GM21447 (cell line): ENCODE measurements around the gene HAUS6.
"Not testable (repeated sequence)": the region's sequence is repeated elsewhere in the genome, so short reads cannot be mapped to it uniquely, and the experiment has no call there.

Experiments
- ATAC-seq: cut with Tn5 transposase; IDR thresholded peaks from one replicate; pipeline ENCODE4 v1.9.1; 2021; ENCODE audit not compliant: unreplicated experiment

The HAUS6 gene

DNA sequence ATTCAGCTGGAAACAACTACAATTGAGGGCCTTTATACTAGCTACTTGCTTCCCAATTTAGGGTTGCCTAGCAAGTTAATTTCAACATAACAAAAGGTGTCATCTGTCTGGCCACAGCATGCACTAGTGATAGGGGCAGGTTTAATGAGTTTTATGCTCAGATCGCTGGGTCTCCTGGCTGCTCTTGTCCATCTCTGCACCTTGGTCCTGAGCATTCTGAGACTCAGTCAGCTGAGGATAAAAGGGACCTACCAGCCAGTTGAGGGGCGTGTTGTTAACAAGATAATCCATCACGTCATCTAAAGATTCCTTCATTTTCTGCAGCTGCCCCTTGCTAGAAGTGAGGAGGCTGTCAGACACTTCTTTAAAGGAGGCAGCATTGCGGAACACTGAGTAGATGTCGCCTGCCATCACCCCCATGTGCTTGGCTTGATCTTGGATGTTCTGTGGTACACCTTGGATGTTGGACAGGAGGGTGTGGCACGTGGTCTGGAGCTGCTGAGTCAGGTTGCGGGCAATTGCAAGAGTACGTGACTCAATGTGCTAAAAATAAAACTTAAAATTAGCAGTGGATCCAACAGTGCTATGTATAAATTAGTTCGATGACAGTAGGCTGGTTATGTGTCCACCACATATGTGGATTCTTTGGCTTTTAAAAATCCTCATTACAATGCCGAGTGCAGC is 13.5 kb upstream of the HAUS6 start:
- no peak for ATAC-seq

DNA sequence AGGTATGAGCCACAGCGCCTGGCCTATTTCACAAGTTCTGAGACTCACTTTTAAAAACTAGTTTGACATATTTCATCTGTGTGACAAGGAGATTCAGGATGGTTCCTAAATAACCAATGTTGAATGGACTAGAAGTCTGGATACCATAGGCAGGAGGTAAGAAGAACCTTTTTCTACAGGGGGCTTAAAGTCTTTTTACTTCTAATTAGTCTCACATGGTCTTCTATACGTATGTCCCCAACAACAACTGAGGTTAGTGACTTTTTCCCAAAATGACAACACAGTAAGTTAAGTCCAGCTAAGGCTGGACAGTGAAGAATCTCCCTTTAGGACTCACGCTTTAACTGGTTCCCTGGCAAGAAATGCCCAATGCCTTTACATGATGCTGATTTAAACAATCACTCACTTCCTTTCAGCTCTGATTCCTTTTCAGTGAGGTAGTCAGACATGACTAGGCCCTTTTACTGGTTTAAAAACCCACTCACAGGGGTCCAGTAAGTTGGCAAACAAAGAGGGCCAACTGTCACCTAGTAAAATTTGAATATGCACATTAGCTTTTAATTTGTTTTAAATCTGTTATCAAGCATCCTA is 12.1 kb upstream of the HAUS6 start:
- no peak for ATAC-seq

DNA sequence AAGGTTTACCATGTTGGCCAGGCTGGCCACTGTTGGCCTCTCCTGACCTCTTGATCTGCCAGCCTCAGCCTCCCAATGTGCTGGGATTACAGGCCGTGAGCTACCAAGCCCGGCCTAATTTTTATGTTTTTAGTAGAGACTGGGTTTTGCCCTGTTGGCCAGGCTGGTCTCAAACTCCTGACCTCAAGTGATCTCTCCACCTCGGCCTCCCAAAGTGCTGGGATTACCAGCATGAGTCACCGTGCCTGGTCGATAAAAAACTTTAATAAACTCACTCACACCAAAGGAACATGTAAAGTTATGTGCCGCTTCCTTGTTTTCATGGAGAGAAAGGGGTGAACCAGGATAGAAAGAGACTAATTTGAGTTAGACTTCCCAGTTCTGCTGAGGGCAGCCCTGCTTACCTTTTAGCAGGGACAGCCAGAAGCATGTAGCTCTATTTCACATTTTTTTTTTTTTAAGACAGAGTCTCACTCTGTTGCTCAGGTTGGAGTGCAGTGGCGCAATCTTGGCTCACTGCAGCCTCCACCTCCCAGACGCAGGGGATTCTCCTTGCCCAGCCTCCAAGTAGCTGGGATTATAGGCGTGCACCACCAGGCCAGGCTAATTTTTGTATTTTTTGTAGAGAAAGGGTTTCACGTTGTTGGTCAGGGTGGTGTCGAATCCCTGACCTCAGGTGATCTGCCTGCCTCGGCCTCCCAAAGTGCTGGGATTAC is 11.4 kb upstream of the HAUS6 start:
- ATAC-seq: no peak

DNA sequence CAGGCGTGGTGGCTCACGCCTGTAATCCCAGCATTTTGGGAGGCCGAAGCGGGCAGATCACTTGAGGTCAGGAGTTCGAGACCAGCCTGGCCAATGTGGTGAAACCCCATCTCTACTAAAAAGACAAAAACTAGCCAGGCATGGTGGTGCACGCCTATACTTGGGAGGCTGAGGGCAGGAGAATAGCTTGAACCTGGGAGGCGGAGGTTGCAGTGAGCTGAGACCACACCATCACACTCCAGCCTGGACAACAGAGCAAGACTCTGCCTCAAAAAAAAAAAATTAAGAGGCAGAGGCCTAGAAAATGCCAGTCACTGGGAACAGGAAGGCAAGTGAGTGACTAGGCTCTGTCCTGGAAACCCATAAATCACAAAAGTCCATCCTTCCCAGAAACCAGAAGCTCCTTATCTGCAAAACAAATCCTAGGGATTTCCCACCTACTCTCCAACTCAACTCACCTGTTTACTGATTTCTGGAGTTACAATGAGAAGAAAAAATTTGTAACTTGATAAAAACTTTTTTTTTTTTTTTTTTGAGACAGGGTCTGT is 10.4 kb upstream of the HAUS6 start:
- ATAC-seq: not testable (repeated sequence)

DNA sequence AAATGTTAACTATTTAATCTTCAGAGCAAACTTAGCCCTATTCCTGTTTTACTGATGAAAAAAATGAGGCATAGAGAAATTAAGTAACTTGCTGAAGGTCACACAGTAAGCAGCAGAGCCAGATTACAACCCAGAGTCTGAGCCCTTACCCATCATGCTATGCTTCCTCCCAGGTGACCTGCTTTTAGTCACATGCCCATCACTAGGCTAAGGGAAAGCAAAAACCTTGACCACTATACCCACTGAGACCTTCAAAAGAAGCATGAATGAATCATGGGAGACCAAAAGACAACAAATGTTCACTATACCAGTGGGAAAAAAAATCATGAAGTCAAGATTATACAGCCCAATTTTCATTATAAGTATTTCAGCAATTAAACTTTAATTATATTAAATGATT is 5.3 kb upstream of the HAUS6 start:
- ATAC-seq: no peak

DNA sequence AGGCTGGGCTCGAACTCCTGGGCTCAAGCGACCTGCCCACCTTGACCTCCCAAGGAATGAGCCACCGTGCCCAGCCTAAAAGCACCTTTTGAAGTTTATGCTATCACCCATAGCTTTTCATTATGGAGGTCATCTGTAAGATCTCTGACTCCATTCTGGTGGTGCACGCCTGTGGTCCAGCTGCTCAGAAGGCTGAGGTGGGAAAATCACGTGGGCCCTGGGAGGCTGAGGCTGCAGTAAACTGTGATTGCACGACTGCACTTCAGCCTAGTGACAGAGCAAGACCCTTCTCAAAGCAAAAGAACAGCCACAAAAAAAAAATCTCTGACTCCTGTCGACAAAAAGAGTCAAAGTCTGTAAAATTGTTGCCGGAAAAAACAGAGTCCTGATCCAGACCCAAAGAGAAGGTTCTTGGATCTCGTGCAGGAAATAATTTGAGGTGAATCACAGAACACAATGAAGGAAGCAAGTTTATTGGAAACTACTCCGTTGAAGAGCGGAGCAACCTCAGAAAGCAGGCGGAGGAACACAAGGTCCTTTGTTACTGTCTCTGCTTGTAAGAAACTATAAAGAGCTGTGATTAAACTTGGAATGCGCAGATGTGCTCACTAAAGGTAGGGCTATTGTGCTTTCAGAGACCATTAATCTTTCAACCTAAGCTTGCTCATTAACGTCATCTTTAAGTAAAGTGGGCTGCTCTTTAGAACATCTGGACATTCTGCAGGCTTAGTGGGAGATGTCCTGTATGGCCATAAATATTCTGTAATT is 2.0 kb upstream of the HAUS6 start:
- no peak for ATAC-seq

DNA sequence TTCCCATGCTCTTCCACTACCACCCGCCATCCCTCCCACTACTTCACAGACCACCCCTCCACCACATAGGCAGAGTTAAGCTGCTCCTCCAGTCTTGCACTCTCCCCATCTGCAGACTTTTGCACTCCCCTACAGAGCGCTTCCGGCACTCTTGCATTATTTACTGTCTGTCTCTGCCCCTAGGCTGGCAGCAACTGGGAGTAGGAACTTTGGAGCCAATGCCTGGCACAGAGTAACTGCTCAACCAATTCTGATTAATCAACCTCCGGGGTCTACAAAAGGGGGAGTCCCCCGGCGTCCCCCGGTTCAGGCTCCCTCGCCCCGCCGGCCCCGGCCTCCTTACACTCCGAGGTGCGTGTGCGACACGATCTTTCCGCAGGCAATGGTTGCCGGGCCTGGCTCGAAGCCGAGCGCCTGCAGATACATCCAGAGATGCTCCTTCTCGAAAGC is 498 bp downstream of the HAUS6 start:
- peak; percentile 34 for ATAC-seq

DNA sequence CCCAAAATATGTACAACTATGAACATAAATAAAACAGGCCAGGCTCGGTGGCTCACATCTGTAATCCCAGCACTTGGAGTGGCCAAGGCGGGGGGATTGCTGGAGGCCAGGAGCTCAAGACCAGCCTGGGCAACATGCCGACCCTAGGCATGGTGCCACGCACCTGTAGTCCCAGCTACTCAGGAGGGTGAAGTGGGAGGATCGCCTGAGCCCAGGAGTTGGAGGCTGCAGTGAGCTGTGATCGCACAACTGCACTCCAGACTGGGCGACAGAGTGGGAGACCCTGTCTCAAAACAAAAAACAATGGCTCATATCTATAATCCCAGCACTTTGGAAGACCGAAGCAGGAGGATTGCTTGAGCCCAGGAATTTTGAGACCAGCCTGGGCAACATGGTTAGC is 1.5 kb downstream of the HAUS6 start:
- no peak for ATAC-seq

DNA sequence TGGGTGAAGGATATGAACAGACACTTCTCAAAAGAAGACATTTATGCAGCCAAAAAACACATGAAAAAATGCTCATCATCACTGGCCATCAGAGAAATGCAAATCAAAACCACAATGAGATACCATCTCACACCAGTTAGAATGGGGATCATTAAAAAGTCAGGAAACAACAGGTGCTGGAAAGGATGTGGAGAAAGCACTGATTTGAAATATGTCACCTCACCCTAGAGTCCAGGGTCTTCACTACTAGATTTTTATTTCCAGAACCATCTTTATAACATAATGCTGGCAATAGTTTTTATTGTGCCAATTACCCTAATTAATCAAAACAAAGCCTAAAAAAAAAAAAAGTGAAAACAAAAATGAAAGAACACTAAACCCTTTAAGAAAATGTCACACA is 5.3 kb downstream of the HAUS6 start:
- ATAC-seq: not testable (repeated sequence)

DNA sequence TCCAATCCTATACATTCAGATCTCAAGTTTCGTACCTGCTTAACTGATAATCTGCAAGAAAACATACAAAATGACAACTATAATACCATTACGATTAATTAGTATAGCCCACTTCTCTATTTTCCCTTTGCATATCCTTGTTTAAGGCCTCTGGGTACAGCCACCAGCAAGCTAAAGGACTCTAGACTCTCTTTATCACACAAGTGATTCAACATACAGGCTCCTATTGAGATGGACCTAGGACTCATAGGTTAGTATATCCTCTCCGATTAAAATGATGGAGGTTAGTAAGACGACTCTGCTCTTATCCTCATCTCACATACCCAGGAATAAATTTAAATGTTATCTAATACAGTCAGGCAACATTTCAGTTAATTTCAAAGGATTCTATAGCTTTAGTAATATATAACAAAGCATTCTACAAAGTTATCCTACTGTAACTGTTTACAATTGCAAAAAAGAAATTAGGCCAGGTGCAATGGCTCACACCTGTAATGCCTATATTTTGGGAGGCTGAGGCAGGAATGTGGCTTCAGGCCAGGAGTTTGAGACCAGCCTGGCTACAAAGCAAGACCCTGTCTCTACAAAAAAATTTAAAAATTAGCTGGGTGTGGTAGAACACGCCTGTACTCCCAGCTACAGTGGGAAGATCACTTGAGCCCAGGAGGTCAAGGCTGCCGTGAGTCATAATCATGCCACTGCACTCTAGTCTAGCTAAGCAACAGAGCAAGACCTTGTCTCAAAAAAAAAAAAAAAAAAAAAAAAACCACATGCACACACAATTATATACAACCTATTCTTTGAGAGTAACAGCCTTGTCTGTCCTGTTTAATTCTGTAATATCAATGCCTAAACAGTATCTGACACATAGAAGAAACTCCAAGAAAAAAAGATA is 15.4 kb downstream of the HAUS6 start:
- no peak for ATAC-seq

DNA sequence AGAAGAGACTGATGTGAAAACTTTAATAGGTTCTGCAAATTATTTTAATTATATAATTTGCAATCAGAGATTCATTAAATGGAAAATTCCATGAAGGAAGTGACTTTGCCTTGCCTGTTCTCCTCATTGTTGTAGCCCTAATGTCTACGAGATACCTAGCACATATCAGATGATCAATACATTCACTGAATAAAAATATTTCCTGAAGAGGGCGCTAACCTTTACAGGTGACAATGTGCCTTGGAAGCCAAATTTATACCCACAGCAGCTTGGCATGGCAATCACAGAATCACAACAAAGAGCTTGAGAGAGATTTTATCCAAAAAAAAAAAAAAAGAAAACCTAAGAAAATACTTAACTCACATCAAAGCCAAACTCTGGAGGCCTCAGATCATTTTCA is 17.4 kb downstream of the HAUS6 start:
- ATAC-seq: peak; percentile 87

DNA sequence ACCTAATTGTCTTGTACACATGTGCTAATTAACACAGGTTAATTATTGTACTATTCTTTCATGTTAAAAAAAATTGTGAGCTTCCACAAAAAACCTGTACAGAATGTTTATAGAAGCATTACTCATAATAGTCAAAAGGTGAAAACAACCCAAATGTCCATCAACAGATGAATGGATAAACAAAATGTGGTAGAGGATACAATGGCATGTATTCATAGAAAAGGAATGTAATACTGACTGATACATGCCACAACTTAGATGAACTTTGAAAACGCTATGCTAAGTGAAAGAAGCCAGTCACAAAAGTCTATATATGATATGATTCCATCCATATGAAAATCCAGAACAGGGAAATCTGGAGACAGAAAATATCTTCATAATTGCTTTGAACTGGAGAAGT is 27.9 kb downstream of the HAUS6 start:
- no peak for ATAC-seq

DNA sequence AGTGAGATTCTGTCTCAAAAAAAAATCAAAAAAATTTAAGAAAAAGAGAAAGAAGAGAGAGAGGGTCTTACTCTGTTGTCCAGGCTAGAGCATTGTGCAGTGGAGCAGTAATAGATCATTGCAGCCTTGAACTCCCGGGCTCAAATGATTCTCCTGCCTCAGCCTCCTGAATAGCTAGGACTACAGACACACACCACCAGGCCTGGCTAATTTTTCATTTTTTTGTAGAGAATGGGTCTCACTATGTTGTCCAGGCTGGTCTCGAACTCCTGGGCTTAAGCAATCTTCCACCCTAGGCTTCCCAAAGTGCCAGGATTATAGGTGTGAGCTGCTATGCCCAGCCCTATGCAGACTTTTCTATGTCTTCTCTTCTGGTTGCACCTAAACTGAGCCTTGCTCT is 28.5 kb downstream of the HAUS6 start:
- no peak for ATAC-seq

DNA sequence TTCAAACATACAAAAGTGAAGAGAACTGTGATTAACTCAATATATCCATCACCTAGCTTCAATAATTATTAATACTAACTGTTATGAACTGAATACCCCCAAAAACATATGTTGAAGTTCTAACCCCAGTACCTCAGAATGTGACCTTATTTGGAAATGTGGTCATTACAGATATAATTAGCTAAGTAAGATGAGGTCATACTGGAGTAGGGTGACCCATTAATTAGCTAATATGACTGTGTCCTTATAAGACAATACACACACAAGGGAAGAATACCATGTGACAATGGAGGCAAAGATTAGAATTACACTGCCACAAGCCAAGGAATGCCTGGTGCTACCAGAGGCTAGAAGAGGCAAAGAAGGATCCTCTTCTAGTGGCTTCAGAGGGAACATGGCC is 45.7 kb downstream of the HAUS6 start:
- ATAC-seq: no peak

DNA sequence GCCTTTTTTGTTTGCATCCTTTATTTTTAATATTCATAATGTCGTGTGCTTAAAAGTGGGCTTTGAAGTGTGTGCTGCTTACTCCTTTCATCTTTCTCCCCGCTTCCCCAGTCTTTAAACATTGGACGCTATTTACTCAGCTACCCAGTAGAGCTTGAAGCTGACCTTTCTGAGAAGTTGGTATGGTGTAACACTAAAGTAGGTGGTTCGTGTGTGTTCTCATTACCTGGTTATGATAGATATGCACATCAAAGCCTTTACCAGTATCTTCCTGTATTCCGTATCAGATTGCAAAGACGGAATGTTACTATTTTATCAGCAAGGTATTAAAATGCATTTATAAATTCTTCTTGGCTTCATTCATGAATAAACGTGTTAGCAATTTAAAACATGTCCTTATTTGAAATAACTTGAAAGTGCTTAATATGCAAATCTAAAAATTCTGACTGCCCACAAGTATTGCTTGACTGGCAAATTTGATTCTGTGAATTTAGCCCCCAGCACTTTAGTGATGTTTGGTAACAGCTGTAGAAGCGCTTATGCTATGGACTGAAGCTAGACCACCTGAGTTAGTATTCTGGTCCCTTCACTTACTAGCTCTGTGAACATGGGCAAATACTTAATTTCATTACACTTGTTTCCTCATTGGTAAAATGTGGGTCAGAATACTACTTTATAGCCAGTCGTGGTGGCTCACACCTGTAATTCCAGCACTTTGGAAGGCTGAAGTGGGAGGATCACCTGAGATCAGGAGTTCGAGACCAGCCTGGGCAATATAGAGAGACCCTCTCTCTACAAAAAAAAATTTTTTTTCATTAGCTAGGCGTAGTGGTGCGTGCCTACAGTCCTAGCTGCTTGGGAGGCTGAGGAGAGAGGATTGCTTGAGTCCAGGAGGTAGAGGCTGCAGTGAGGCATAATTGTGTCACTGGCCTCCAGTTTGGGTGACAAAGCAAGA is 51.8 kb downstream of the HAUS6 start:
- no peak for ATAC-seq

DNA sequence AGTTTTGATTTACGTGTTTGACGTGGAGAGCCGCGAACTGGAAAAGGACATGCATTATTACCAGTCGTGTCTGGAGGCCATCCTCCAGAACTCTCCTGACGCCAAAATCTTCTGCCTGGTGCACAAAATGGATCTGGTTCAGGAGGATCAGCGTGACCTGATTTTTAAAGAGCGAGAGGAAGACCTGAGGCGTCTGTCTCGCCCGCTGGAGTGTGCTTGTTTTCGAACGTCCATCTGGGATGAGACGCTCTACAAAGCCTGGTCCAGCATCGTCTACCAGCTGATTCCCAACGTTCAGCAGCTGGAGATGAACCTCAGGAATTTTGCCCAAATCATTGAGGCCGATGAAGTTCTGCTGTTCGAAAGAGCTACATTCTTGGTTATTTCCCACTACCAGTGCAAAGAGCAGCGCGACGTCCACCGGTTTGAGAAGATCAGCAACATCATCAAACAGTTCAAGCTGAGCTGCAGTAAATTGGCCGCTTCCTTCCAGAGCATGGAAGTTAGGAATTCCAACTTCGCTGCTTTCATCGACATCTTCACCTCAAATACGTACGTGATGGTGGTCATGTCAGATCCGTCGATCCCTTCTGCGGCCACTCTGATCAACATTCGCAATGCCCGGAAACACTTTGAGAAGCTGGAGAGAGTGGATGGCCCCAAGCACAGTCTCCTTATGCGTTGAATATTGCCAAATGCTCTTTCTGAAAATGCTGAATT is 52.6 kb downstream of the HAUS6 start:
- ATAC-seq: no peak

DNA sequence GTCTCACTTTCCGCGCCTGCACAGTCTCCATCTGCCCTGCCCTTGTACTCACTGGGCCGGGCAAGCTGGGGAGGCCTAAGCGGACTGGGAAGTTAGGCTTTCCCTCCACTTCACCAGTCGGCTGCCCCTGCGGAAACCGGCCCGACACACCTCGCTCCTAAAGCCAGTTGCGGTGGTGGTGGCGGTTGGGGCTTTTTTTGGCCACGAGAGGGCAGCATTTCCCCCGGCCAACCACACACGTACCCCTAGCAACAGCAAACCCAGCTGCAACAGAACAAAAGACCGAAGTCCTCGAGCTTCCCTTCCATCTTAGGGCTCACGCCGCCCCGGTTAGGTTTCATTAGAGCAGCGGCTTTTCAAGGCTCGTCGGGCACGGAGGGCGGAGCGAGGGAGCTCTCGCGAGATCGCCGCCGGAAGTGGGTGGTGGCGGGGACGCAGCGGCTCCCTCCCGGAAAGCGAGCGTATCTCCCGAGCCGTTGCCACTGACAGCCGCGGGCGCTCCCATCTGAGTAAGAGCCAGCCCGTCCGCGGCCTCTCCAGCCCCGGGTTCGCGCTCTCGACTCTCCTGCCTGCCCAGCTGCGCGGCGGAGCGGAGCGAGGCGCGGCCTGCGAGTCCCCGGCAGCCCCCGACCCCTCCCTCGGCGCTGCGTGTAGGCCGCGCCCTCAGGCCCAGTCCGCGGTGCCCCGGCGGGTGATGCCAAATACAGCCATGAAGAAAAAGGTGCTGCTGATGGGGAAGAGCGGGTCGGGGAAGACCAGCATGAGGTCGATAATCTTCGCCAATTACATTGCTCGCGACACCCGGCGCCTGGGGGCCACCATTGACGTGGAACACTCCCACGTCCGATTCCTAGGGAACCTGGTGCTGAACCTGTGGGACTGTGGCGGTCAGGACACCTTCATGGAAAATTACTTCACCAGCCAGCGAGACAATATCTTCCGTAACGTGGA is 53.5 kb downstream of the HAUS6 start, which contains the start of gene RRAGA:
Gene RRAGA, plus strand, starts transcription at position 462 of the 951 bp plus-strand sequence. Its CDS starts 233 bp downstream, at position 695.
- ATAC-seq: peak; percentile 87
